ENCODE data around the gene ANKRD33. TPM values are rescaled to one million over a fixed set of nuclear protein-coding genes. Genes with fewer than 3 reads are reported as not detected.

Gene ANKRD33
- total and polyA plus RNA-seq, 8 donors, result not detected

GRCh38 chr12:51907083-51907855 lies 19.4 kb downstream of the ANKRD33 start, which contains the start of gene ACVRL1:
Gene ACVRL1 (plus strand): TSS chr12:51907504. CDS start chr12:51912475, 4,971 bp downstream.
- H3K36me3 ChIP-seq, result no peaks in the 10 kb centered on the region
- peak in 2 of 4 donors; percentile 22 to 33 for ATAC-seq
- peak within 1 kb of the TSS; percentile 15 to 47 (median 32) for H3K4me3 ChIP-seq
- H3K27me3 ChIP-seq, result no peaks in the 10 kb centered on the region
- DNase-seq, result peak in 2 of 6 donors; percentile 54 to 75
- H3K9me3 ChIP-seq, result no peaks in the 10 kb centered on the region
- WGBS, 2 donors, result 15 to 18% methylated on average over 41 to 74 of the region's 74 CpGs
- peak within 1 kb of the TSS in 3 of 4 donors; percentile 46 to 60 (median 55) for H3K27ac ChIP-seq
- FAIRE-seq, result no peak
- TF ChIP-seq CTCF (IDR thresholded peaks at IDR 0.05), result no peak
- H3K4me1 ChIP-seq, result no peaks in the 10 kb centered on the region
- intact Hi-C loops (cut with DNase I), result no loop called here

GRCh38 chr12:51907856-51908425 lies 20.0 kb downstream of the ANKRD33 start:
- peak overlapping the region in 3 of 4 donors; percentile 46 to 60 (median 55) for H3K27ac ChIP-seq
- H3K27me3 ChIP-seq, result no peaks in the 10 kb centered on the region
- no peaks in the 10 kb centered on the region for H3K36me3 ChIP-seq
- H3K9me3 ChIP-seq, result no peaks in the 10 kb centered on the region
- peak in 1 of 6 donors; percentile 43 for DNase-seq
- intact Hi-C loops (cut with DNase I), result no loop called here
- peak overlapping the region in 3 of 4 donors; percentile 27 to 47 (median 38) for H3K4me3 ChIP-seq
- ATAC-seq, result peak in 1 of 4 donors; percentile 10
- 79 to 83% methylated on average over 7 of the region's 7 CpGs for WGBS, 2 donors
- no peak for FAIRE-seq
- H3K4me1 ChIP-seq, result no peaks in the 10 kb centered on the region
- TF ChIP-seq CTCF (IDR thresholded peaks at IDR 0.05), result no peak

DNA sequence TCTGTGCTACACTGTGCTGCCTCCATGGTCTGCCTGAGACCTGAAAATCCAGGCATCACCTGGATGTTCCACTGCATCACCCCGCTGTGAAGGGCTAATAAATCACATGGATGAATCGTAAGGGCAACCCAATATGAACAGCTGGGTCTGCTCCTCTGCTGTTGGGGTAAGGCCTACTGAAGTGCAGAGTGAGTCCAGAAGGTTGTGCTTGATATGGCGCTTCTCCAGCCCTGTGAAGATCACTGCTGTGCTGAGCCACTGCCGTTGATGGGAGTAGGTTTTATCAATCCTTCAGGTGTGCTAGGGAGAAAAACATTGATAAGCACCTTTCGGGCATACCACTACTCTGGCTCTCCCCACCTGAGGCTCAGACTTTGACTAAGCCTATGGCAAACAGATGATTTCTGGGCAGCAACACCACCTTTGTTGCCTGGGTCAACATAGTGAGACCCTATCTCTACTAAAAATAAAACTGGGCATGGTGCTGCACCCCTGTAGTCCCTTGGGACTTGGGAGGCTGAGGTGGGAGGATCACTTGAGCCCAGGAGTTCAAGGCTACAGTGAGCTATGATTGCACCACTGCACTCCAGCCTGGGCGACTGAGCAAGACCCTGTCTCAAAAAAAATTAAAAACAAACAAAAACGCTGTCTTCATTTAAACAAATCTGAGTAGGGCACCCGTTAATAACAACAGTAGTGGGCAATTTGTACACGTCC lies 21.1 kb downstream of the ANKRD33 start:
- DNase-seq, result no peak
- FAIRE-seq, result no peak
- no peaks in the 10 kb centered on the region for H3K27me3 ChIP-seq
- no peak overlapping the region for H3K4me3 ChIP-seq
- no peak for ATAC-seq
- 71 to 74% methylated on average over 9 of the region's 9 CpGs for WGBS, 2 donors
- no peak for TF ChIP-seq CTCF (IDR thresholded peaks at IDR 0.05)
- no peaks in the 10 kb centered on the region for H3K9me3 ChIP-seq
- H3K27ac ChIP-seq, result no peak overlapping the region
- no peaks in the 10 kb centered on the region for H3K36me3 ChIP-seq
- intact Hi-C loops (cut with DNase I), result no loop called here
- no peaks in the 10 kb centered on the region for H3K4me1 ChIP-seq

GRCh38 chr12:51910168-51910567 lies 22.3 kb downstream of the ANKRD33 start:
- H3K36me3 ChIP-seq, result no peaks in the 10 kb centered on the region
- no peak overlapping the region for H3K27ac ChIP-seq
- ATAC-seq (no peak), FAIRE-seq (no peak), DNase-seq (peak in 1 of 6 donors; percentile 11)
- H3K4me3 ChIP-seq, result no peak overlapping the region
- no peaks in the 10 kb centered on the region for H3K9me3 ChIP-seq
- H3K4me1 ChIP-seq, result no peaks in the 10 kb centered on the region
- no peaks in the 10 kb centered on the region for H3K27me3 ChIP-seq
- no peak for TF ChIP-seq CTCF (IDR thresholded peaks at IDR 0.05)
- WGBS, 2 donors, result 78 to 89% methylated on average over 6 of the region's 6 CpGs
- intact Hi-C loops (cut with DNase I), result no loop called here

Measured in pancreas (tissue), 10 donors.